GM12892 (cell line): ENCODE measurements around the gene COCH.

Experiments used
- POLR2A ChIP-seq: IDR thresholded peaks from 2 replicates; pipeline ENCODE4 v1.6.1; 2011; ENCODE audit warnings: low read depth, low read length, control low read depth
- POLR2AphosphoS5 ChIP-seq: IDR thresholded peaks from 2 replicates; pipeline ENCODE4 v1.6.1; 2011; ENCODE audit warnings: low read depth, low read length, control low read depth
- TAF1 ChIP-seq: IDR thresholded peaks from 2 replicates; pipeline ENCODE4 v1.6.1; 2011; ENCODE audit warnings: low read depth, mild to moderate bottlenecking, control low read depth, low read length, borderline replicate concordance

GRCh38 chr14:30914812-30915211 is 40.5 kb downstream of the COCH start:
- TF ChIP-seq POLR2A: no peak
- TF ChIP-seq TAF1: no peak
- TF ChIP-seq POLR2AphosphoS5: no peak
